ENCODE data around the gene RPS5.
"Not testable (repeated sequence)": the region's sequence is repeated elsewhere in the genome, so short reads cannot be mapped to it uniquely, and the experiment has no call there.

The RPS5 gene

GRCh38 chr19:58386576-58387337 is at the start of gene RPS5:
TSS of gene RPS5 (plus strand) at chr19:58387269. CDS start at chr19:58388138, 869 bp downstream.
- peak; percentile 86 to 94 for DNase-seq (ENCODE audit: low read depth in 1 of 2, low spot score in 1 of 2)

- no peak for DNase-seq (ENCODE audit: low read depth in 1 of 2, low spot score in 1 of 2)
Measured at GRCh38 chr19:58338336-58338735, 48.7 kb upstream of the RPS5 start.

GRCh38 chr19:58338825-58339558 is 48.1 kb upstream of the RPS5 start:
- no peak for DNase-seq (ENCODE audit: low read depth in 1 of 2, low spot score in 1 of 2)

- no peak for DNase-seq (ENCODE audit: low read depth in 1 of 2, low spot score in 1 of 2)
Measured at GRCh38 chr19:58345558-58345957, 41.5 kb upstream of the RPS5 start.

GRCh38 chr19:58346961-58347929 is 39.8 kb upstream of the RPS5 start:
- peak; percentile 26 to 51 for DNase-seq (ENCODE audit: low read depth in 1 of 2, low spot score in 1 of 2)

GRCh38 chr19:58348080-58348479 is 39.0 kb upstream of the RPS5 start:
- DNase-seq (ENCODE audit: low read depth in 1 of 2, low spot score in 1 of 2) = not testable (repeated sequence)

- no peak for DNase-seq (ENCODE audit: low read depth in 1 of 2, low spot score in 1 of 2)
Measured at GRCh38 chr19:58349590-58349989, 37.5 kb upstream of the RPS5 start.

GRCh38 chr19:58350001-58350861 is 36.8 kb upstream of the RPS5 start:
- no peak for DNase-seq (ENCODE audit: low read depth in 1 of 2, low spot score in 1 of 2)

GRCh38 chr19:58350871-58351557 is 36.1 kb upstream of the RPS5 start:
- no peak for DNase-seq (ENCODE audit: low read depth in 1 of 2, low spot score in 1 of 2)

- no peak for DNase-seq (ENCODE audit: low read depth in 1 of 2, low spot score in 1 of 2)
Measured at GRCh38 chr19:58351558-58351878, 35.6 kb upstream of the RPS5 start.

- DNase-seq (ENCODE audit: low read depth in 1 of 2, low spot score in 1 of 2) = no peak
Measured at GRCh38 chr19:58351990-58352755, 34.9 kb upstream of the RPS5 start.

- DNase-seq (ENCODE audit: low read depth in 1 of 2, low spot score in 1 of 2) = no peak
Measured at GRCh38 chr19:58352760-58353671, 34.1 kb upstream of the RPS5 start, which contains the start of gene A1BG. TSS of gene A1BG (minus strand) at chr19:58353492. CDS start at chr19:58353437, 55 bp downstream.

GRCh38 chr19:58353717-58354477 is 33.2 kb upstream of the RPS5 start:
- no peak for DNase-seq (ENCODE audit: low read depth in 1 of 2, low spot score in 1 of 2)

GRCh38 chr19:58354478-58355030 is 32.5 kb upstream of the RPS5 start:
- DNase-seq (ENCODE audit: low read depth in 1 of 2, low spot score in 1 of 2) = no peak

GRCh38 chr19:58355215-58355796 is 31.8 kb upstream of the RPS5 start:
- no peak for DNase-seq (ENCODE audit: low read depth in 1 of 2, low spot score in 1 of 2)

- DNase-seq (ENCODE audit: low read depth in 1 of 2, low spot score in 1 of 2) = no peak
Measured at GRCh38 chr19:58355908-58356765, 30.9 kb upstream of the RPS5 start.
